WTC11 (cell line): Measurements from ENCODE around the gene SLC6A9.

ENCODE experiments used
- CBFB ChIP-seq: sonication (generic); formaldehyde crosslinking; IDR thresholded peaks from 2 replicates; pipeline ENCODE4 v1.8.1; 2022; ENCODE audit warnings: mild to moderate bottlenecking, low read depth, missing genetic modification reagents
- CTCF ChIP-seq: fragments of 200-600 bp; IDR thresholded peaks from 2 replicates; pipeline ENCODE4 v1.8.0; 2022; ENCODE audit warnings: antibody characterized with exemption
- ELF4 ChIP-seq: sonication (generic); formaldehyde crosslinking; IDR thresholded peaks from 2 replicates; pipeline ENCODE4 v1.8.1; 2022; ENCODE audit warnings: low read depth, mild to moderate bottlenecking, moderate library complexity, missing genetic modification reagents
- FOXK1 ChIP-seq: sonication (generic); formaldehyde crosslinking; IDR thresholded peaks from 2 replicates; pipeline ENCODE4 v1.8.0; 2022; ENCODE audit warnings: mild to moderate bottlenecking, moderate library complexity, missing genetic modification reagents
- HMGA2 ChIP-seq: fragments of 250-450 bp; sonication (Bioruptor Pico); IDR thresholded peaks from 2 replicates; pipeline ENCODE4 v1.4.0; 2021; ENCODE audit warnings: mild to moderate bottlenecking, moderate library complexity
- NFYB ChIP-seq: sonication (generic); formaldehyde crosslinking; conservative IDR thresholded peaks from 2 replicates; pipeline ENCODE4 v1.8.0; 2022; ENCODE audit warnings: low read depth, missing genetic modification reagents
- NR1H2 ChIP-seq: sonication (generic); formaldehyde crosslinking; IDR thresholded peaks from 2 replicates; pipeline ENCODE4 v1.9.0; 2021; ENCODE audit warnings: mild to moderate bottlenecking, moderate library complexity, missing genetic modification reagents
- USF1 ChIP-seq: sonication (generic); formaldehyde crosslinking; IDR thresholded peaks from 2 replicates; pipeline ENCODE4 v1.8.0; 2022; ENCODE audit warnings: mild to moderate bottlenecking, missing genetic modification reagents
- ZNF121 ChIP-seq: sonication (generic); formaldehyde crosslinking; IDR thresholded peaks from 2 replicates; pipeline ENCODE4 v1.8.0; 2023; ENCODE audit warnings: missing genetic modification reagents
- ZNF416 ChIP-seq: fragments of 250-450 bp; sonication (Bioruptor Pico); IDR thresholded peaks from 2 replicates; pipeline ENCODE4 v1.9.0; 2021; ENCODE audit warnings: mild to moderate bottlenecking, inconsistent platforms
- ZNF425 ChIP-seq: fragments of 250-450 bp; sonication (Bioruptor Pico); conservative IDR thresholded peaks from 2 replicates; pipeline ENCODE4 v1.9.0; 2021; ENCODE audit warnings: mild to moderate bottlenecking
- TF ChIP-seq, protein P1 (sequence below): sonication (generic); formaldehyde crosslinking; IDR thresholded peaks from 2 replicates; pipeline ENCODE4 v1.8.1; 2023; ENCODE audit warnings: mild to moderate bottlenecking, missing genetic modification reagents
- TF ChIP-seq, protein P2 (sequence below): sonication (generic); formaldehyde crosslinking; IDR thresholded peaks from 2 replicates; pipeline ENCODE4 v1.8.1; 2023; ENCODE audit warnings: mild to moderate bottlenecking, missing genetic modification reagents, moderate library complexity
- TF ChIP-seq, protein P3 (sequence below): sonication (generic); formaldehyde crosslinking; IDR thresholded peaks from 2 replicates; pipeline ENCODE4 v1.8.0; 2022; ENCODE audit warnings: missing genetic modification reagents

DNA sequence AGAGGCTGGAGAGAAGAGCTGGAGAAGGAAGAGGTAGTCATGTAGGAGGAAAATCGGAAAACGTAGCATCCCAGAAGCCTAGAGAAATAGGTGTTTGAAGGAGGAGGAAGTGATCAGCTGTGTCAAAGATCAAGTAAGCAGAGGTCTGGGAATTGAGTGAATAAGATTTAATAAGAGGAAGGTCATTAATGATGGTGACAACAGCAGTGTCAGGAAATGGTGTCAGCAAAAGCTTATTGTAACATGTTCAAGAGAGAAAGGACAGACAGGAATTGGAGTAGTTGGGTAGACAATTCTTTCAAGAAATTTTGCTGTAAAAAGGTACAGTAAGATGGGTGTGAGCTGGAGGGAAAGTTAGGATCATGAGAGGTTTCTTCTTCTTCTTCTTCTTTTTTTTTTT lies 41.6 kb upstream of the SLC6A9 start:
- TF ChIP-seq CTCF (no peak), ZNF121 (CRISPR knock-in tag) (no peak), CBFB (CRISPR knock-in tag) (no peak), USF1 (CRISPR knock-in tag) (no peak), ZNF416 (no peak), FOXK1 (CRISPR knock-in tag) (no peak), NFYB (no peak), ELF4 (no peak), NR1H2 (CRISPR knock-in tag) (no peak), ZNF425 (CRISPR knock-in tag) (no peak), HMGA2 (CRISPR knock-in tag) (no peak)
- TF ChIP-seq, protein P1, sequence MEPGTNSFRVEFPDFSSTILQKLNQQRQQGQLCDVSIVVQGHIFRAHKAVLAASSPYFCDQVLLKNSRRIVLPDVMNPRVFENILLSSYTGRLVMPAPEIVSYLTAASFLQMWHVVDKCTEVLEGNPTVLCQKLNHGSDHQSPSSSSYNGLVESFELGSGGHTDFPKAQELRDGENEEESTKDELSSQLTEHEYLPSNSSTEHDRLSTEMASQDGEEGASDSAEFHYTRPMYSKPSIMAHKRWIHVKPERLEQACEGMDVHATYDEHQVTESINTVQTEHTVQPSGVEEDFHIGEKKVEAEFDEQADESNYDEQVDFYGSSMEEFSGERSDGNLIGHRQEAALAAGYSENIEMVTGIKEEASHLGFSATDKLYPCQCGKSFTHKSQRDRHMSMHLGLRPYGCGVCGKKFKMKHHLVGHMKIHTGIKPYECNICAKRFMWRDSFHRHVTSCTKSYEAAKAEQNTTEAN (CRISPR knock-in tag) = no peak
- TF ChIP-seq, protein P2, sequence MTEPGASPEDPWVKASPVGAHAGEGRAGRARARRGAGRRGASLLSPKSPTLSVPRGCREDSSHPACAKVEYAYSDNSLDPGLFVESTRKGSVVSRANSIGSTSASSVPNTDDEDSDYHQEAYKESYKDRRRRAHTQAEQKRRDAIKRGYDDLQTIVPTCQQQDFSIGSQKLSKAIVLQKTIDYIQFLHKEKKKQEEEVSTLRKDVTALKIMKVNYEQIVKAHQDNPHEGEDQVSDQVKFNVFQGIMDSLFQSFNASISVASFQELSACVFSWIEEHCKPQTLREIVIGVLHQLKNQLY (CRISPR knock-in tag) = no peak
- TF ChIP-seq, protein P3, sequence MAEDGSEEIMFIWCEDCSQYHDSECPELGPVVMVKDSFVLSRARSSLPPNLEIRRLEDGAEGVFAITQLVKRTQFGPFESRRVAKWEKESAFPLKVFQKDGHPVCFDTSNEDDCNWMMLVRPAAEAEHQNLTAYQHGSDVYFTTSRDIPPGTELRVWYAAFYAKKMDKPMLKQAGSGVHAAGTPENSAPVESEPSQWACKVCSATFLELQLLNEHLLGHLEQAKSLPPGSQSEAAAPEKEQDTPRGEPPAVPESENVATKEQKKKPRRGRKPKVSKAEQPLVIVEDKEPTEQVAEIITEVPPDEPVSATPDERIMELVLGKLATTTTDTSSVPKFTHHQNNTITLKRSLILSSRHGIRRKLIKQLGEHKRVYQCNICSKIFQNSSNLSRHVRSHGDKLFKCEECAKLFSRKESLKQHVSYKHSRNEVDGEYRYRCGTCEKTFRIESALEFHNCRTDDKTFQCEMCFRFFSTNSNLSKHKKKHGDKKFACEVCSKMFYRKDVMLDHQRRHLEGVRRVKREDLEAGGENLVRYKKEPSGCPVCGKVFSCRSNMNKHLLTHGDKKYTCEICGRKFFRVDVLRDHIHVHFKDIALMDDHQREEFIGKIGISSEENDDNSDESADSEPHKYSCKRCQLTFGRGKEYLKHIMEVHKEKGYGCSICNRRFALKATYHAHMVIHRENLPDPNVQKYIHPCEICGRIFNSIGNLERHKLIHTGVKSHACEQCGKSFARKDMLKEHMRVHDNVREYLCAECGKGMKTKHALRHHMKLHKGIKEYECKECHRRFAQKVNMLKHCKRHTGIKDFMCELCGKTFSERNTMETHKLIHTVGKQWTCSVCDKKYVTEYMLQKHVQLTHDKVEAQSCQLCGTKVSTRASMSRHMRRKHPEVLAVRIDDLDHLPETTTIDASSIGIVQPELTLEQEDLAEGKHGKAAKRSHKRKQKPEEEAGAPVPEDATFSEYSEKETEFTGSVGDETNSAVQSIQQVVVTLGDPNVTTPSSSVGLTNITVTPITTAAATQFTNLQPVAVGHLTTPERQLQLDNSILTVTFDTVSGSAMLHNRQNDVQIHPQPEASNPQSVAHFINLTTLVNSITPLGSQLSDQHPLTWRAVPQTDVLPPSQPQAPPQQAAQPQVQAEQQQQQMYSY = no peak
